Vagina (tissue), 2 donors: ENCODE measurements around the gene RPAP3. TPM values are rescaled to one million over a fixed set of nuclear protein-coding genes. Genes with fewer than 3 reads are reported as not detected.

Experiments
- DNase-seq, 2 donors: peaks; one replicate each; pipeline ENCODE4 v3.0.0-alpha.2; 2017; ENCODE audit errors: extremely low spot score in 2 of 2
- H3K27ac ChIP-seq: fragments of 200-600 bp; sonication (generic); one replicate; pipeline ENCODE4 v1.5.1; 2019
- H3K27me3 ChIP-seq: fragments of 200-600 bp; sonication (generic); one replicate; pipeline ENCODE4 v1.5.1; 2019
- H3K36me3 ChIP-seq, 2 donors: fragments of 200-600 bp; sonication (generic); one replicate each; pipeline ENCODE4 v1.5.1; 2017 to 2019
- H3K4me1 ChIP-seq: fragments of 200-600 bp; sonication (generic); one replicate; pipeline ENCODE4 v1.5.1; 2019
- H3K4me3 ChIP-seq, 2 donors: fragments of 200-600 bp; sonication (generic); 1 replicate in 1 of 2; 2 replicates in 1 of 2; pipeline ENCODE4 v1.5.1; 2016 to 2019
- H3K9me3 ChIP-seq: fragments of 200-600 bp; sonication (generic); one replicate; pipeline ENCODE4 v1.5.1; 2019
- CTCF ChIP-seq, 3 experiments: fragments of 450-650 bp in 2 of 3; fragments of 200-600 bp in 1 of 3; sonication (generic) in 1 of 3; IDR thresholded peaks; one replicate each; pipeline ENCODE4 v1.5.1; 2017 to 2019; ENCODE audit warnings: antibody characterized with exemption in 3 of 3, mild to moderate bottlenecking in 2 of 3, moderate library complexity in 2 of 3
- POLR2A ChIP-seq, 2 donors: fragments of 450-650 bp; IDR thresholded peaks; one replicate each; pipeline ENCODE4 v1.6.1; 2017; ENCODE audit warnings: antibody characterized with exemption in 2 of 2, mild to moderate bottlenecking in 2 of 2, moderate library complexity in 2 of 2
- POLR2AphosphoS5 ChIP-seq, 2 donors: sonication (generic); formaldehyde crosslinking; IDR thresholded peaks; one replicate each; pipeline ENCODE4 v1.9.0; 2017; ENCODE audit warnings: antibody characterized with exemption in 2 of 2, mild to moderate bottlenecking in 2 of 2, low read depth in 1 of 2; ENCODE audit not compliant: insufficient read depth in 1 of 2
- intact Hi-C: fragments of 100-400 bp; cut with DNase I; formaldehyde crosslinking; loops from one replicate; pipeline ENCODE4 v1.15.1; 2023
- total RNA-seq: library from RNA; depleted of rRNA; stranded (reverse); fragments of >200 nt; gene quantifications from one replicate; pipeline ENCODE4 v1.2.3, GENCODE V29; 2016

The RPAP3 gene
- total RNA-seq, 1 donor from 2014 or later: 19.2 TPM

- no peak overlapping the region for H3K27ac ChIP-seq
- peak in 1 of 2 donors; percentile 24 for TF ChIP-seq POLR2AphosphoS5 (IDR thresholded peaks at IDR 0.05; ENCODE audit: insufficient read depth in 1 of 2, low read depth in 1 of 2)
- TF ChIP-seq CTCF (IDR thresholded peaks at IDR 0.05): no peak
- intact Hi-C loops: no loop called here
Measured at GRCh38 chr12:47722136-47722834, 16.5 kb upstream of the RPAP3 start.

GRCh38 chr12:47721431-47721973 is 15.7 kb upstream of the RPAP3 start:
- intact Hi-C loops: no loop called here
- Histone ChIP-seq H3K9me3 (no peaks in the 10 kb centered on the region), H3K27ac (no peak overlapping the region), H3K36me3 (no peaks in the 10 kb centered on the region), H3K27me3 (no peaks in the 10 kb centered on the region), H3K4me1 (peaks cover 22% of the 10 kb centered on the region), H3K4me3 (no peak overlapping the region)
- peak; percentile 16 to 72 for DNase-seq
- TF ChIP-seq POLR2A (IDR thresholded peaks at IDR 0.05) (no peak), POLR2AphosphoS5 (IDR thresholded peaks at IDR 0.05; ENCODE audit: insufficient read depth in 1 of 2, low read depth in 1 of 2) (no peak), CTCF (IDR thresholded peaks at IDR 0.05) (no peak)

More at GRCh38 chr12:47722136-47722834, 16.5 kb upstream of the RPAP3 start:
- DNase-seq: peak in 1 of 2 donors; percentile 76
- Histone ChIP-seq H3K36me3 (no peaks in the 10 kb centered on the region), H3K4me1 (peaks cover 14% of the 10 kb centered on the region), H3K4me3 (no peak overlapping the region), H3K9me3 (no peaks in the 10 kb centered on the region), H3K27me3 (no peaks in the 10 kb centered on the region)

- H3K9me3 ChIP-seq: no peaks in the 10 kb centered on the region
- TF ChIP-seq POLR2A (IDR thresholded peaks at IDR 0.05) (no peak), POLR2AphosphoS5 (IDR thresholded peaks at IDR 0.05; ENCODE audit: insufficient read depth in 1 of 2, low read depth in 1 of 2) (no peak), CTCF (IDR thresholded peaks at IDR 0.05) (no peak)
- intact Hi-C loops: loop anchor here (5.0 to 10.0 kb wide), 2 partner anchors 59 to 116 kb away; no protein-coding TSS in a partner anchor
- peak in 1 of 2 donors; percentile 14 for DNase-seq
- H3K36me3 ChIP-seq: no peaks in the 10 kb centered on the region
- H3K4me1 ChIP-seq: peaks cover 44% of the 10 kb centered on the region
- H3K27me3 ChIP-seq: no peaks in the 10 kb centered on the region
- no peak overlapping the region for H3K4me3 ChIP-seq
- H3K27ac ChIP-seq: peak overlapping the region; percentile 86
Measured at GRCh38 chr12:47718531-47718930, 12.7 kb upstream of the RPAP3 start.

GRCh38 chr12:47717443-47718193 is 11.8 kb upstream of the RPAP3 start:
- H3K4me1 ChIP-seq: peaks cover 44% of the 10 kb centered on the region
- H3K36me3 ChIP-seq: no peaks in the 10 kb centered on the region
- H3K27ac ChIP-seq: peak overlapping the region; percentile 86
- H3K9me3 ChIP-seq: no peaks in the 10 kb centered on the region
- TF ChIP-seq POLR2AphosphoS5 (IDR thresholded peaks at IDR 0.05; ENCODE audit: insufficient read depth in 1 of 2, low read depth in 1 of 2): peak; percentile 47 to 76
- peak; percentile 46 to 56 (median 50) for TF ChIP-seq CTCF (IDR thresholded peaks at IDR 0.05)
- TF ChIP-seq POLR2A (IDR thresholded peaks at IDR 0.05): no peak
- no peaks in the 10 kb centered on the region for H3K27me3 ChIP-seq
- DNase-seq: peak in 1 of 2 donors; percentile 95
- H3K4me3 ChIP-seq: no peak overlapping the region
- intact Hi-C loops: loop anchor here (5.0 to 10.0 kb wide), 2 partner anchors 60 to 117 kb away; no protein-coding TSS in a partner anchor
